ENCODE data around the gene SLC24A4.

SLC24A4 gene

GRCh38 chr14:92404018-92404417 lies 81.1 kb downstream of the SLC24A4 start:
- DNase-seq (ENCODE audit: low spot score): no peak

- no peak for DNase-seq (ENCODE audit: low spot score)
These were observed 81.5 kb downstream of the SLC24A4 start for GRCh38 chr14:92404421-92404820.

- no peak for DNase-seq (ENCODE audit: low spot score)
These were observed 82.0 kb downstream of the SLC24A4 start for GRCh38 chr14:92404938-92405337.

GRCh38 chr14:92407410-92407809 lies 84.4 kb downstream of the SLC24A4 start:
- DNase-seq (ENCODE audit: low spot score): no peak

- no peak for DNase-seq (ENCODE audit: low spot score)
These were observed 86.1 kb downstream of the SLC24A4 start for GRCh38 chr14:92409043-92409442.

- no peak for DNase-seq (ENCODE audit: low spot score)
These were observed 88.2 kb downstream of the SLC24A4 start for GRCh38 chr14:92411135-92411534.

- no peak for DNase-seq (ENCODE audit: low spot score)
These were observed 89.0 kb downstream of the SLC24A4 start for GRCh38 chr14:92411941-92412340.

- DNase-seq (ENCODE audit: low spot score): no peak
These were observed 89.9 kb downstream of the SLC24A4 start for GRCh38 chr14:92412912-92413311.

GRCh38 chr14:92413379-92413778 lies 90.4 kb downstream of the SLC24A4 start:
- DNase-seq (ENCODE audit: low spot score): no peak

- DNase-seq (ENCODE audit: low spot score): no peak
These were observed 91.9 kb downstream of the SLC24A4 start for GRCh38 chr14:92414690-92415445.

GRCh38 chr14:92415969-92416368 lies 93.0 kb downstream of the SLC24A4 start:
- no peak for DNase-seq (ENCODE audit: low spot score)

GRCh38 chr14:92416544-92416943 lies 93.6 kb downstream of the SLC24A4 start:
- DNase-seq (ENCODE audit: low spot score): no peak

- DNase-seq (ENCODE audit: low spot score): no peak
These were observed 94.8 kb downstream of the SLC24A4 start for GRCh38 chr14:92417759-92418158.

- no peak for DNase-seq (ENCODE audit: low spot score)
These were observed 98.8 kb downstream of the SLC24A4 start for GRCh38 chr14:92421751-92422150.

GRCh38 chr14:92425101-92425500 lies 102.1 kb downstream of the SLC24A4 start:
- no peak for DNase-seq (ENCODE audit: low spot score)

GRCh38 chr14:92426237-92426636 lies 103.3 kb downstream of the SLC24A4 start:
- DNase-seq (ENCODE audit: low spot score): no peak

- DNase-seq (ENCODE audit: low spot score): no peak
These were observed 104.1 kb downstream of the SLC24A4 start for GRCh38 chr14:92427096-92427495.

GRCh38 chr14:92430686-92431085 lies 107.7 kb downstream of the SLC24A4 start:
- DNase-seq (ENCODE audit: low spot score): no peak

- DNase-seq (ENCODE audit: low spot score): no peak
These were observed 108.3 kb downstream of the SLC24A4 start for GRCh38 chr14:92431199-92431725.

GRCh38 chr14:92433407-92433806 lies 110.4 kb downstream of the SLC24A4 start:
- DNase-seq (ENCODE audit: low spot score): no peak

- no peak for DNase-seq (ENCODE audit: low spot score)
These were observed 112.2 kb downstream of the SLC24A4 start for GRCh38 chr14:92435154-92435553.

GRCh38 chr14:92436115-92436776 lies 113.3 kb downstream of the SLC24A4 start:
- DNase-seq (ENCODE audit: low spot score): no peak

- DNase-seq (ENCODE audit: low spot score): no peak
These were observed 114.3 kb downstream of the SLC24A4 start for GRCh38 chr14:92437309-92437708.

Measured in CD4-positive, alpha-beta T cell treated with Interleukin-6 at 100 ng/mL for 8 hours (primary cell).